GM12891 (cell line): Measurements from ENCODE around the gene COMP.

ENCODE experiments used
- PAX5 ChIP-seq: IDR thresholded peaks from 2 replicates; pipeline ENCODE4 v1.6.1; 2011; ENCODE audit warnings: low read length, moderate library complexity, mild to moderate bottlenecking; ENCODE audit not compliant: insufficient read depth, severe bottlenecking
- POLR2A ChIP-seq: IDR thresholded peaks from 2 replicates; pipeline ENCODE4 v1.6.1; 2011; ENCODE audit warnings: low read depth, low read length, control low read depth
- POLR2AphosphoS5 ChIP-seq: IDR thresholded peaks from 2 replicates; pipeline ENCODE4 v1.6.1; 2011; ENCODE audit warnings: low read depth, low read length, control low read depth
- POU2F2 ChIP-seq: IDR thresholded peaks from 2 replicates; pipeline ENCODE4 v1.6.1; 2011; ENCODE audit warnings: low read depth, mild to moderate bottlenecking, control low read depth, low read length, moderate library complexity
- SPI1 ChIP-seq: IDR thresholded peaks from 2 replicates; pipeline ENCODE4 v1.6.1; 2011; ENCODE audit warnings: low read depth, low read length, control low read depth
- TAF1 ChIP-seq: IDR thresholded peaks from 2 replicates; pipeline ENCODE4 v1.6.1; 2011; ENCODE audit warnings: low read depth, low read length, control low read depth

GRCh38 chr19:18756896-18757295 is 34.2 kb downstream of the COMP start:
- TF ChIP-seq POLR2AphosphoS5 (no peak), POLR2A (no peak), POU2F2 (no peak), TAF1 (no peak), SPI1 (no peak), PAX5 (no peak)
